ENCODE data around the gene CFAP210.

GRCh38 chr2:169738566-169739229 is 44.5 kb upstream of the CFAP210 start:
- TF ChIP-seq CTCF (conservative IDR thresholded peaks at IDR 0.05 in 1 of 2, IDR thresholded peaks at IDR 0.05 in 1 of 2; ENCODE audit: low read depth in 1 of 2, low read length in 2 of 2) = no peak
- TF ChIP-seq EZH2 (IDR thresholded peaks at IDR 0.05; ENCODE audit: low read length, missing control alignments) = no peak

Data from fibroblast of lung (primary cell).